ENCODE results near the gene NHSL2. TPM values are rescaled to one million over a fixed set of nuclear protein-coding genes. Genes with fewer than 3 reads are reported as not detected.

Gene NHSL2
- total RNA-seq, 1 experiment from 2014 or later: 0.36 TPM

GRCh38 chrX:71954458-71954857 is 43.8 kb downstream of the NHSL2 start:
- H3K4me3 ChIP-seq (ENCODE audit: low read depth in 2 of 2, low read length in 2 of 2): no peak overlapping the region
- no peak overlapping the region for H3K27ac ChIP-seq (ENCODE audit: low read length)
- no TSS peak for BruUV-seq (replicated peaks)
- DNase-seq (ENCODE audit: low read depth, low spot score) (no peak), ATAC-seq (no peak)
- intact Hi-C loops (cut with micrococcal nuclease; ENCODE audit: unreplicated experiment): no loop called here
- POLR2A ChIA-PET: interaction anchor here (0.6 kb wide), 1 partner anchor 1947 kb away, joined by 7 read pairs; no protein-coding TSS in a partner anchor
- H3K4me1 ChIP-seq (ENCODE audit: control insufficient read depth, insufficient read depth, low read length): no peaks in the 10 kb centered on the region
- H3K36me3 ChIP-seq (ENCODE audit: control insufficient read depth, insufficient read depth, low read length): no peaks in the 10 kb centered on the region
- TF ChIP-seq CTCF (IDR thresholded peaks at IDR 0.05): no peak
- CTCF ChIA-PET: no interaction called here
- H3K9me3 ChIP-seq (ENCODE audit: control insufficient read depth, insufficient read depth, low read depth, low read length): no peaks in the 10 kb centered on the region
- in situ Hi-C loops (cut with HindIII; ENCODE audit: low pct_unique_long_range_greater_than_20kb, low sequenced_read_pairs): no loop called here
- H3K27me3 ChIP-seq (ENCODE audit: control insufficient read depth, insufficient read depth, low read length): no peaks in the 10 kb centered on the region

GRCh38 chrX:71955530-71956120 is 45.0 kb downstream of the NHSL2 start:
- POLR2A ChIA-PET: interaction anchor here (0.6 kb wide), 1 partner anchor 1627 kb away, joined by 3 read pairs; no protein-coding TSS in a partner anchor
- Histone ChIP-seq H3K27ac (ENCODE audit: low read length) (no peak overlapping the region), H3K9me3 (ENCODE audit: control insufficient read depth, insufficient read depth, low read depth, low read length) (no peaks in the 10 kb centered on the region), H3K4me3 (ENCODE audit: low read depth in 2 of 2, low read length in 2 of 2) (no peak overlapping the region), H3K36me3 (ENCODE audit: control insufficient read depth, insufficient read depth, low read length) (no peaks in the 10 kb centered on the region), H3K27me3 (ENCODE audit: control insufficient read depth, insufficient read depth, low read length) (no peaks in the 10 kb centered on the region), H3K4me1 (ENCODE audit: control insufficient read depth, insufficient read depth, low read length) (no peaks in the 10 kb centered on the region)
- in situ Hi-C loops (cut with HindIII; ENCODE audit: low pct_unique_long_range_greater_than_20kb, low sequenced_read_pairs): no loop called here
- BruUV-seq (replicated peaks): no TSS peak
- TF ChIP-seq CTCF (IDR thresholded peaks at IDR 0.05): no peak
- TF ChIP-seq SIN3A (IDR thresholded peaks at IDR 0.05; ENCODE audit: borderline replicate concordance, insufficient read depth, low read depth, low read length): no peak
- no peak for TF ChIP-seq TCF7L2 (IDR thresholded peaks at IDR 0.05; ENCODE audit: low read depth, low read length)
- TF ChIP-seq POLR2AphosphoS5 (IDR thresholded peaks at IDR 0.05; ENCODE audit: low read depth, low read length): no peak
- TF ChIP-seq REST (IDR thresholded peaks at IDR 0.05; ENCODE audit: insufficient read depth in 1 of 2, low read depth in 2 of 2, low read length in 1 of 2): no peak
- DNase-seq (ENCODE audit: low read depth, low spot score) (no peak), ATAC-seq (no peak)
- CTCF ChIA-PET: no interaction called here
- intact Hi-C loops (cut with micrococcal nuclease; ENCODE audit: unreplicated experiment): no loop called here

Data from Panc1 (cell line).